GM06990 (cell line): ENCODE results near the gene MAPKAP1.
"Not testable (repeated sequence)": the region's sequence is repeated elsewhere in the genome, so short reads cannot be mapped to it uniquely, and the experiment has no call there.

Experiments
- DNase-seq: peaks from one replicate; pipeline ENCODE4 v3.0.0-alpha.2; 2011; ENCODE audit not compliant: insufficient read length; ENCODE audit errors: extremely low read depth
- H3K27me3 ChIP-seq: replicated peaks from 2 replicates; pipeline ENCODE4 v1.6.0; 2011; ENCODE audit warnings: low read length; ENCODE audit not compliant: control insufficient read depth, insufficient read depth
- H3K36me3 ChIP-seq: 2 replicates; pipeline ENCODE4 v1.5.1; 2011; ENCODE audit warnings: low read length; ENCODE audit not compliant: control insufficient read depth, insufficient read depth
- H3K4me3 ChIP-seq: replicated peaks from 2 replicates; pipeline ENCODE4 v1.5.1; 2011; ENCODE audit warnings: low read depth, mild to moderate bottlenecking, control low read depth, low read length
- CTCF ChIP-seq: IDR thresholded peaks from 2 replicates; pipeline ENCODE4 v1.5.1; 2011; ENCODE audit warnings: low read length, control low read depth, mild to moderate bottlenecking, inconsistent platforms; ENCODE audit not compliant: insufficient read depth, poor library complexity, severe bottlenecking

Gene MAPKAP1

GRCh38 chr9:125407432-125407973, 299.5 kb downstream of the MAPKAP1 start:
- no peak for DNase-seq
- Histone ChIP-seq H3K27me3 (no peaks in the 10 kb centered on the region; the same call in 1 of the 2 replicates), H3K4me3 (peak overlapping the region; percentile 65), H3K36me3 (no peaks in the 10 kb centered on the region)
- no peak for TF ChIP-seq CTCF

- TF ChIP-seq CTCF, result no peak
Observed at GRCh38 chr9:125406810-125407087, 300.3 kb downstream of the MAPKAP1 start.

GRCh38 chr9:125405938-125406809, 300.8 kb downstream of the MAPKAP1 start:
- TF ChIP-seq CTCF, result no peak
- no peak for DNase-seq
- H3K27me3 ChIP-seq, result no peaks in the 10 kb centered on the region; the same call in 1 of the 2 replicates

More at GRCh38 chr9:125406810-125407087, 300.3 kb downstream of the MAPKAP1 start:
- Histone ChIP-seq H3K27me3 (no peaks in the 10 kb centered on the region; the same call in 1 of the 2 replicates), H3K4me3 (no peak overlapping the region), H3K36me3 (no peaks in the 10 kb centered on the region)
- no peak for DNase-seq

GRCh38 chr9:125404733-125405132, 302.3 kb downstream of the MAPKAP1 start:
- no peak for DNase-seq
- H3K4me3 ChIP-seq, result no peak overlapping the region
- no peak for TF ChIP-seq CTCF
- H3K36me3 ChIP-seq, result no peaks in the 10 kb centered on the region
- no peaks in the 10 kb centered on the region; the same call in 1 of the 2 replicates for H3K27me3 ChIP-seq

More at GRCh38 chr9:125405938-125406809, 300.8 kb downstream of the MAPKAP1 start:
- no peak overlapping the region for H3K4me3 ChIP-seq
- no peaks in the 10 kb centered on the region for H3K36me3 ChIP-seq

GRCh38 chr9:125400725-125401716, 306.0 kb downstream of the MAPKAP1 start:
- DNase-seq, result no peak
- Histone ChIP-seq H3K4me3 (no peak overlapping the region), H3K27me3 (no peaks in the 10 kb centered on the region; the same call in 1 of the 2 replicates), H3K36me3 (no peaks in the 10 kb centered on the region)
- no peak for TF ChIP-seq CTCF

- H3K36me3 ChIP-seq, DNase-seq, H3K27me3 ChIP-seq, H3K4me3 ChIP-seq: not testable (repeated sequence)
Observed at GRCh38 chr9:125400232-125400631, 306.8 kb downstream of the MAPKAP1 start.
